ENCODE measurements around the gene SEBOX. TPM values are rescaled to one million over a fixed set of nuclear protein-coding genes. Genes with fewer than 3 reads are reported as not detected.
A peak's percentile ranks its signal among the peaks of the same experiment; 100 is the strongest.

SEBOX gene
- total and polyA plus RNA-seq, 2 of the 8 experiments (the other 6 are each of a cell fraction or from before 2014, with no cell fraction given) = not detected

GRCh38 chr17:28402224-28402630 lies 37.2 kb upstream of the SEBOX start:
- Histone ChIP-seq H3K14ac (ENCODE audit: insufficient read length) (no peak overlapping the region), H2BK12ac (ENCODE audit: low read depth, low read length) (no peak overlapping the region), H3K9ac (replicated peaks in 1 of 4; ENCODE audit: extremely low read depth in 1 of 4, low read depth in 3 of 4, low read length in 3 of 4) (no peak overlapping the region), H2AFZ (ENCODE audit: low read length) (no peak overlapping the region), H3K4me1 (replicated peaks in 1 of 4; ENCODE audit: control insufficient read depth in 3 of 4, insufficient read depth in 4 of 4, low read length in 3 of 4) (peaks cover 23 to 49% (median 29%) of the 10 kb centered on the region in 4 experiments), H3K23ac (ENCODE audit: insufficient read length) (no peak overlapping the region), H3K4me3 (ENCODE audit: extremely low read depth in 1 of 4, insufficient read depth in 2 of 4, low read depth in 3 of 4, low read length in 4 of 4) (no peak overlapping the region), H2BK5ac (ENCODE audit: low read depth, low read length) (no peak overlapping the region), H4K91ac (replicated peaks; ENCODE audit: insufficient read length, low read length) (no peak overlapping the region), H4K20me1 (replicated peaks in 1 of 2; ENCODE audit: control insufficient read depth in 1 of 2, insufficient read depth in 2 of 2, low read length in 2 of 2) (no peaks in the 10 kb centered on the region), H3K23me2 (ENCODE audit: low read depth, low read length) (peaks cover 12% of the 10 kb centered on the region; the same call in 1 of the 2 replicates), H2BK15ac (ENCODE audit: low read length) (no peak overlapping the region), H3K18ac (ENCODE audit: extremely low read depth, low read length) (no peak overlapping the region), H3K27me3 (replicated peaks in 1 of 4; ENCODE audit: control insufficient read depth in 3 of 4, extremely low read depth in 1 of 4, insufficient read depth in 3 of 4, low read length in 3 of 4) (peaks cover 0 to 39% (median 15%) of the 10 kb centered on the region in 4 experiments; a peak in 5 of 7 replicates), H3K4ac (replicated peaks; ENCODE audit: insufficient read length, low read depth, low read length) (no peak overlapping the region), H2BK20ac (ENCODE audit: low read length) (no peak overlapping the region), H2AK5ac (ENCODE audit: low read depth, low read length) (no peak overlapping the region), H3K36me3 (ENCODE audit: control insufficient read depth in 2 of 4, insufficient read depth in 4 of 4, low read length in 3 of 4) (no peaks in the 10 kb centered on the region), H4K8ac (ENCODE audit: extremely low read depth, insufficient read depth, low read length) (no peak overlapping the region), H3K79me2 (ENCODE audit: control insufficient read depth in 1 of 2, insufficient read depth in 2 of 2, low read length in 2 of 2) (no peaks in the 10 kb centered on the region; a peak in 1 of 4 replicates), H3K79me1 (ENCODE audit: low read depth, low read length) (no peaks in the 10 kb centered on the region; the same call in 1 of the 2 replicates), H2BK120ac (replicated peaks; ENCODE audit: low read depth, low read length) (no peak overlapping the region), H4K5ac (ENCODE audit: insufficient read length, low read depth, low read length) (no peak overlapping the region), H3K27ac (ENCODE audit: low read depth, low read length) (no peak overlapping the region), H3K56ac (replicated peaks; ENCODE audit: insufficient read length, low read depth, low read length) (no peak overlapping the region), H3K9me3 (ENCODE audit: insufficient read depth in 2 of 2, low read depth in 1 of 2, low read length in 1 of 2) (no peaks in the 10 kb centered on the region), H3K4me2 (ENCODE audit: insufficient read depth in 1 of 2, low read depth in 2 of 2, low read length in 2 of 2) (peak overlapping the region; percentile 5 to 37; a peak in 3 of 4 replicates)
- CTCF ChIA-PET (ENCODE audit: partially characterized antibody) = interaction anchor here (0.6 to 4.5 kb wide), 6 partner anchors 15 to 146 kb away, joined by 3 to 28 read pairs (median 4); no protein-coding TSS in a partner anchor
- DNase-seq (ENCODE audit: low read depth in 1 of 2, low spot score in 2 of 2) (peak in 1 of 2 experiments; percentile 64), FAIRE-seq (peak; percentile 83)
- POLR2A ChIA-PET (ENCODE audit: partially characterized antibody) = interaction anchor here (1.1 to 12.8 kb wide), 3 partner anchors 14 to 56 kb away, joined by 3 to 135 read pairs (median 4); no protein-coding TSS in a partner anchor
- 27% methylated on average over 3 of the region's 3 CpGs; no CpG with 5 or more reads in 1 of the 2 experiments for WGBS, 2 experiments (ENCODE audit: extremely low coverage in 1 of 2, insufficient coverage in 1 of 2, insufficient read length in 1 of 2, insufficient replicate concordance in 2 of 2, low coverage in 1 of 2, low lambda C conversion rate in 2 of 2, missing lambda C conversion rate in 1 of 2)
- TF ChIP-seq SP4 (IDR thresholded peaks at IDR 0.05; ENCODE audit: low read length) (no peak), RFX5 (IDR thresholded peaks at IDR 0.05; ENCODE audit: borderline replicate concordance, low read depth, low read length) (no peak), CBX8 (IDR thresholded peaks at IDR 0.05; ENCODE audit: borderline replicate concordance, low read depth, low read length) (no peak), SP1 (IDR thresholded peaks at IDR 0.05; ENCODE audit: low read depth, low read length) (peak; percentile 56; the same call in 1 of the 2 replicates), HDAC2 (IDR thresholded peaks at IDR 0.05; ENCODE audit: borderline replicate concordance in 1 of 2, low read depth in 2 of 2, low read length in 2 of 2) (peak; percentile 59 to 62; a peak in 1 of 4 replicates), NANOG (IDR thresholded peaks at IDR 0.05; ENCODE audit: insufficient read depth, low read depth, low read length, poor library complexity, severe bottlenecking) (peak; percentile 100), MAX (IDR thresholded peaks at IDR 0.05) (peak; percentile 67), CTCF (IDR thresholded peaks at IDR 0.05; ENCODE audit: control extremely low read depth in 1 of 3, insufficient read depth in 1 of 3, low read depth in 1 of 3, low read length in 3 of 3) (no peak), KDM1A (IDR thresholded peaks at IDR 0.05; ENCODE audit: borderline replicate concordance, low read length) (peak; percentile 74; the same call in 1 of the 2 replicates), HDAC6 (IDR thresholded peaks at IDR 0.05; ENCODE audit: low read depth, low read length) (no peak)
